ENCODE results near the gene ST7L.

Gene ST7L

GRCh38 chr1:112506306-112506705 lies 112.6 kb downstream of the ST7L start:
- TF ChIP-seq TAF1 (IDR thresholded peaks at IDR 0.05; ENCODE audit: low read depth): no peak
- TF ChIP-seq NFIC (IDR thresholded peaks at IDR 0.05): no peak
- no peak for TF ChIP-seq MAX (IDR thresholded peaks at IDR 0.05)
- no peak for TF ChIP-seq YY1 (IDR thresholded peaks at IDR 0.05; ENCODE audit: low read depth)
- TF ChIP-seq USF1 (IDR thresholded peaks at IDR 0.05): no peak
- no peak for TF ChIP-seq RAD21 (IDR thresholded peaks at IDR 0.05; ENCODE audit: low read depth)
- no peak for TF ChIP-seq TEAD4 (IDR thresholded peaks at IDR 0.05)
- no peak for TF ChIP-seq CREB1 (IDR thresholded peaks at IDR 0.05; ENCODE audit: low read depth)
- no peak for TF ChIP-seq REST (IDR thresholded peaks at IDR 0.05; ENCODE audit: low read depth)
- TF ChIP-seq FOXM1 (IDR thresholded peaks at IDR 0.05; ENCODE audit: borderline replicate concordance, low read depth): no peak
- TF ChIP-seq EGR1 (IDR thresholded peaks at IDR 0.05): no peak
- TF ChIP-seq CEBPB (IDR thresholded peaks at IDR 0.05): no peak
- no peak for TF ChIP-seq TCF12 (IDR thresholded peaks at IDR 0.05; ENCODE audit: low read depth)
- TF ChIP-seq EP300 (IDR thresholded peaks at IDR 0.05; ENCODE audit: borderline replicate concordance): no peak
- TF ChIP-seq ZBTB7A (IDR thresholded peaks at IDR 0.05; ENCODE audit: low read depth): no peak

GRCh38 chr1:112505878-112506277 lies 113.1 kb downstream of the ST7L start:
- no peak for TF ChIP-seq NFIC (IDR thresholded peaks at IDR 0.05)
- TF ChIP-seq FOXM1 (IDR thresholded peaks at IDR 0.05; ENCODE audit: borderline replicate concordance, low read depth): no peak
- no peak for TF ChIP-seq USF1 (IDR thresholded peaks at IDR 0.05)
- TF ChIP-seq MAX (IDR thresholded peaks at IDR 0.05): no peak
- TF ChIP-seq EGR1 (IDR thresholded peaks at IDR 0.05): no peak
- no peak for TF ChIP-seq ZBTB7A (IDR thresholded peaks at IDR 0.05; ENCODE audit: low read depth)
- TF ChIP-seq CEBPB (IDR thresholded peaks at IDR 0.05): no peak
- no peak for TF ChIP-seq TCF12 (IDR thresholded peaks at IDR 0.05; ENCODE audit: low read depth)
- TF ChIP-seq REST (IDR thresholded peaks at IDR 0.05; ENCODE audit: low read depth): no peak
- no peak for TF ChIP-seq EP300 (IDR thresholded peaks at IDR 0.05; ENCODE audit: borderline replicate concordance)
- TF ChIP-seq RAD21 (IDR thresholded peaks at IDR 0.05; ENCODE audit: low read depth): no peak
- TF ChIP-seq TAF1 (IDR thresholded peaks at IDR 0.05; ENCODE audit: low read depth): no peak
- no peak for TF ChIP-seq YY1 (IDR thresholded peaks at IDR 0.05; ENCODE audit: low read depth)
- TF ChIP-seq TEAD4 (IDR thresholded peaks at IDR 0.05): no peak
- TF ChIP-seq CREB1 (IDR thresholded peaks at IDR 0.05; ENCODE audit: low read depth): no peak

GRCh38 chr1:112505400-112505785 lies 113.5 kb downstream of the ST7L start:
- TF ChIP-seq TAF1 (IDR thresholded peaks at IDR 0.05; ENCODE audit: low read depth) (no peak), EGR1 (IDR thresholded peaks at IDR 0.05) (no peak), EP300 (IDR thresholded peaks at IDR 0.05; ENCODE audit: borderline replicate concordance) (no peak), ZBTB7A (IDR thresholded peaks at IDR 0.05; ENCODE audit: low read depth) (no peak), CEBPB (IDR thresholded peaks at IDR 0.05) (no peak), REST (IDR thresholded peaks at IDR 0.05; ENCODE audit: low read depth) (no peak), USF1 (IDR thresholded peaks at IDR 0.05) (no peak), CREB1 (IDR thresholded peaks at IDR 0.05; ENCODE audit: low read depth) (no peak), TEAD4 (IDR thresholded peaks at IDR 0.05) (no peak), TCF12 (IDR thresholded peaks at IDR 0.05; ENCODE audit: low read depth) (no peak)
